HEK293 (cell line): ENCODE results near the gene HINFP.

Source experiments
- AEBP2 ChIP-seq: fragments of 450-650 bp; formaldehyde crosslinking; IDR thresholded peaks from 2 replicates; pipeline ENCODE4 v1.5.1; 2016; ENCODE audit warnings: missing biosample characterization, missing genetic modification characterization, borderline replicate concordance
- BCL11B ChIP-seq: fragments of 450-650 bp; formaldehyde crosslinking; IDR thresholded peaks from 2 replicates; pipeline ENCODE4 v1.5.1; 2016; ENCODE audit warnings: low read depth, missing biosample characterization, missing genetic modification characterization
- CTCF ChIP-seq: fragments of 450-650 bp; formaldehyde crosslinking; IDR thresholded peaks from 2 replicates; pipeline ENCODE4 v1.5.1; 2016; ENCODE audit warnings: missing biosample characterization, missing genetic modification characterization
- HOXC10 ChIP-seq: sonication (generic); formaldehyde crosslinking; IDR thresholded peaks from 2 replicates; pipeline ENCODE4 v1.8.1; 2023; ENCODE audit warnings: mild to moderate bottlenecking, missing genetic modification reagents
- INSM2 ChIP-seq: fragments of 450-650 bp; formaldehyde crosslinking; IDR thresholded peaks from 2 replicates; pipeline ENCODE4 v1.5.1; 2016; ENCODE audit warnings: missing biosample characterization, missing genetic modification characterization
- KLF16 ChIP-seq: fragments of 450-650 bp; formaldehyde crosslinking; IDR thresholded peaks from 2 replicates; pipeline ENCODE4 v1.5.1; 2017; ENCODE audit warnings: missing biosample characterization, missing genetic modification characterization
- ZBTB17 ChIP-seq: fragments of 450-650 bp; formaldehyde crosslinking; IDR thresholded peaks from 2 replicates; pipeline ENCODE4 v1.5.1; 2016; ENCODE audit warnings: missing biosample characterization, missing genetic modification characterization
- ZBTB26 ChIP-seq: fragments of 450-650 bp; formaldehyde crosslinking; optimal IDR thresholded peaks from 2 replicates; pipeline ENCODE3; 2016; ENCODE audit warnings: missing biosample characterization, mild to moderate bottlenecking, missing genetic modification characterization
- ZFP3 ChIP-seq: fragments of 450-650 bp; formaldehyde crosslinking; IDR thresholded peaks from 2 replicates; pipeline ENCODE4 v1.5.1; 2016; ENCODE audit warnings: low read depth, missing biosample characterization, missing genetic modification characterization
- ZNF157 ChIP-seq: fragments of 450-650 bp; formaldehyde crosslinking; IDR thresholded peaks from 2 replicates; pipeline ENCODE4 v1.5.1; 2016; ENCODE audit warnings: missing biosample characterization, missing genetic modification characterization
- ZNF16 ChIP-seq: fragments of 450-650 bp; formaldehyde crosslinking; IDR thresholded peaks from 2 replicates; pipeline ENCODE4 v1.5.1; 2016; ENCODE audit warnings: low read depth, missing biosample characterization, missing genetic modification characterization
- ZNF175 ChIP-seq: fragments of 450-650 bp; formaldehyde crosslinking; IDR thresholded peaks from 2 replicates; pipeline ENCODE4 v1.5.1; 2016; ENCODE audit warnings: missing biosample characterization, missing genetic modification characterization
- ZNF184 ChIP-seq: fragments of 450-650 bp; IDR thresholded peaks from 2 replicates; pipeline ENCODE4 v1.5.1; 2018; ENCODE audit warnings: missing biosample characterization, mild to moderate bottlenecking, missing genetic modification characterization
- ZNF223 ChIP-seq: fragments of 450-650 bp; formaldehyde crosslinking; IDR thresholded peaks from 2 replicates; pipeline ENCODE4 v1.5.1; 2016; ENCODE audit warnings: missing biosample characterization, missing genetic modification characterization
- ZNF23 ChIP-seq: fragments of 450-650 bp; formaldehyde crosslinking; IDR thresholded peaks from 2 replicates; pipeline ENCODE4 v1.5.1; 2016; ENCODE audit warnings: missing biosample characterization, missing genetic modification characterization, borderline replicate concordance
- ZNF24 ChIP-seq: fragments of 450-650 bp; formaldehyde crosslinking; IDR thresholded peaks from 2 replicates; pipeline ENCODE4 v1.5.1; 2016; ENCODE audit warnings: missing biosample characterization, missing genetic modification characterization
- ZNF292 ChIP-seq: fragments of 450-650 bp; formaldehyde crosslinking; IDR thresholded peaks from 2 replicates; pipeline ENCODE4 v1.5.1; 2016; ENCODE audit warnings: low read depth, missing biosample characterization, missing genetic modification characterization, borderline replicate concordance
- ZNF324 ChIP-seq: fragments of 450-650 bp; formaldehyde crosslinking; IDR thresholded peaks from 2 replicates; pipeline ENCODE4 v1.5.1; 2016; ENCODE audit warnings: missing biosample characterization, missing genetic modification characterization
- ZNF37A ChIP-seq: fragments of 450-650 bp; IDR thresholded peaks from 2 replicates; pipeline ENCODE4 v1.5.1; 2018; ENCODE audit warnings: missing biosample characterization, missing genetic modification characterization
- ZNF404 ChIP-seq: fragments of 450-650 bp; formaldehyde crosslinking; IDR thresholded peaks from 2 replicates; pipeline ENCODE4 v1.5.1; 2017; ENCODE audit warnings: missing biosample characterization, missing genetic modification characterization
- ZNF449 ChIP-seq: fragments of 450-650 bp; formaldehyde crosslinking; IDR thresholded peaks from 2 replicates; pipeline ENCODE4 v1.5.1; 2017; ENCODE audit warnings: missing biosample characterization, mild to moderate bottlenecking, missing genetic modification characterization, moderate library complexity
- ZNF514 ChIP-seq: fragments of 450-650 bp; formaldehyde crosslinking; IDR thresholded peaks from 2 replicates; pipeline ENCODE4 v1.5.1; 2016; ENCODE audit warnings: missing biosample characterization, missing genetic modification characterization
- ZNF521 ChIP-seq: fragments of 450-650 bp; formaldehyde crosslinking; IDR thresholded peaks from 2 replicates; pipeline ENCODE4 v1.5.1; 2017; ENCODE audit warnings: missing biosample characterization, mild to moderate bottlenecking, missing genetic modification characterization
- ZNF571 ChIP-seq: fragments of 450-650 bp; formaldehyde crosslinking; IDR thresholded peaks from 2 replicates; pipeline ENCODE4 v1.5.0; 2017; ENCODE audit warnings: missing biosample characterization, missing genetic modification characterization
- ZNF645 ChIP-seq: fragments of 450-650 bp; formaldehyde crosslinking; IDR thresholded peaks from 2 replicates; pipeline ENCODE4; 2016; ENCODE audit warnings: missing biosample characterization, missing genetic modification characterization
- ZNF660 ChIP-seq: fragments of 450-650 bp; IDR thresholded peaks from 2 replicates; pipeline ENCODE4 v1.5.1; 2018; ENCODE audit warnings: missing biosample characterization, mild to moderate bottlenecking, missing genetic modification characterization
- ZNF704 ChIP-seq: fragments of 450-650 bp; formaldehyde crosslinking; IDR thresholded peaks from 2 replicates; pipeline ENCODE4 v1.5.1; 2016; ENCODE audit warnings: missing biosample characterization, missing genetic modification characterization
- ZSCAN4 ChIP-seq: fragments of 450-650 bp; formaldehyde crosslinking; IDR thresholded peaks from 2 replicates; pipeline ENCODE4 v1.5.1; 2017; ENCODE audit warnings: missing biosample characterization, missing genetic modification characterization

The HINFP gene

GRCh38 chr11:119168471-119169281, 47.3 kb downstream of the HINFP start, which contains the start of gene NLRX1 (continued):
- TF ChIP-seq ZNF157 (no peak), ZNF660 (tag by site-specific recombination) (no peak; the same call in 1 of the 2 replicates), KLF16 (peak; percentile 58; the same call in 1 of the 2 replicates), ZNF521 (no peak), ZNF292 (no peak), ZNF24 (tag by site-specific recombination) (peak; percentile 82; the same call in 1 of the 2 replicates), ZNF404 (tag by site-specific recombination) (no peak), BCL11B (peak; percentile 38; the same call in 1 of the 2 replicates), INSM2 (no peak), ZNF324 (tag by site-specific recombination) (peak; percentile 93), CTCF (peak; percentile 75; the same call in 1 of the 2 replicates), ZNF16 (tag by site-specific recombination) (no peak), ZNF571 (no peak), AEBP2 (tag by site-specific recombination) (no peak), ZNF37A (tag by site-specific recombination) (no peak), ZNF184 (no peak), ZNF704 (no peak), ZFP3 (no peak), ZBTB26 (tag by site-specific recombination) (peak; percentile 75), HOXC10 (CRISPR knock-in tag) (no peak), ZNF514 (tag by site-specific recombination) (no peak), ZNF175 (no peak), ZSCAN4 (0 out of 2 replicates have a peak, but pooled peaks have one; percentile 26), ZNF645 (no peak), ZNF223 (tag by site-specific recombination) (no peak), ZNF449 (peak; percentile 70), ZNF23 (tag by site-specific recombination) (no peak), ZBTB17 (peak; percentile 47)
